Right lobe of liver (tissue), 4 donors: ENCODE results near the gene FBRSL1.

Experiments
- POLR2A ChIP-seq: fragments of 450-650 bp; IDR thresholded peaks from one replicate; pipeline ENCODE4 v1.6.1; 2017; ENCODE audit warnings: antibody characterized with exemption, mild to moderate bottlenecking
- TF ChIP-seq, protein P1 (sequence below), 4 donors: fragments of 200-600 bp in 3 of 4; fragments of 450-650 bp in 1 of 4; IDR thresholded peaks; one replicate each; pipeline versions ENCODE4 v1.5.1 to v1.8.0; 2016 to 2022; ENCODE audit warnings: antibody characterized with exemption in 4 of 4, mild to moderate bottlenecking in 2 of 4
- donor health status: DM: no; HTN: no; CAD: no.
- donor health status: DM: no; HTN: no; CAD: no.
- donor health status: DM: no; HTN: yes; CAD: no.

DNA sequence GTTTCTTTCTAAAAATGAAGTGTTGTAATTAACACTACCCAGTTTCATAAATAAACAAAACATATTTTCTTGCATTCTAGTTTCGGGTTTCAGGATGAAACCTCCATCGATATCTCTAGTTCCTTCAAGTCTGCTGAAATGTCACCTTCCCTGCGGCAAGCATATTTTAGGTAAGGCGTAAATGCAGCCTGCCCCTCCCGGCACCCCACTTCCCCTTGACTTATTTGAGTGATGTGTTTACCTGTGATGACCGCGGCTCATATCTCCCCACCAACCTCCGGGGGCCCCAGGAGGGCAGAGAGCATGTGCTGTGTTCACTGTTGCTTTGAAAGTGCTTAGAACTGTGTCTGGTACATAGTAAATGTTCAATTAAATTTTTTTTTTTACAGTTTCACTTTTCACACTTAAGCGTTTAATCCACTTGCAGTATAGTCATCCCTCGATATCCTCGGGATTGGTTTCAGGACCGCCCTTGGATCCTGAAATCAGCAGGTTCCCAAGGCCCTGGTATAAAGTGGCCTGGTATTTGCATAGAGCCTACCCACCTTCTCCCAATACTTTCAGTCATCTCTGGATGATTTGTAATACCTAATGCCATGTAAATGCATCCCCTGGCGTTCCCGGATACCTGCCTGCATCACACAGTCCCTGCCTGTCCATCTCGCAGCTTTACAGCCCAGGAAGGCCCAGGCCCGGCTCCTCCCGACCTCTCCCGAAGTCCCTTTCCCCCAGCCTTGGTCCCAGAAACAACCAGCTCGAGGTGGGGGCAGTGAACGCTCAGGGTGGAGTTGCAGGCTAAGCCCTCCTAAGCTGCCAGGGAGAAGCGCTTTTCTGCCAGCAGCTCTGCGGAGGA, 40.2 kb upstream of the FBRSL1 start:
- TF ChIP-seq, protein P1, sequence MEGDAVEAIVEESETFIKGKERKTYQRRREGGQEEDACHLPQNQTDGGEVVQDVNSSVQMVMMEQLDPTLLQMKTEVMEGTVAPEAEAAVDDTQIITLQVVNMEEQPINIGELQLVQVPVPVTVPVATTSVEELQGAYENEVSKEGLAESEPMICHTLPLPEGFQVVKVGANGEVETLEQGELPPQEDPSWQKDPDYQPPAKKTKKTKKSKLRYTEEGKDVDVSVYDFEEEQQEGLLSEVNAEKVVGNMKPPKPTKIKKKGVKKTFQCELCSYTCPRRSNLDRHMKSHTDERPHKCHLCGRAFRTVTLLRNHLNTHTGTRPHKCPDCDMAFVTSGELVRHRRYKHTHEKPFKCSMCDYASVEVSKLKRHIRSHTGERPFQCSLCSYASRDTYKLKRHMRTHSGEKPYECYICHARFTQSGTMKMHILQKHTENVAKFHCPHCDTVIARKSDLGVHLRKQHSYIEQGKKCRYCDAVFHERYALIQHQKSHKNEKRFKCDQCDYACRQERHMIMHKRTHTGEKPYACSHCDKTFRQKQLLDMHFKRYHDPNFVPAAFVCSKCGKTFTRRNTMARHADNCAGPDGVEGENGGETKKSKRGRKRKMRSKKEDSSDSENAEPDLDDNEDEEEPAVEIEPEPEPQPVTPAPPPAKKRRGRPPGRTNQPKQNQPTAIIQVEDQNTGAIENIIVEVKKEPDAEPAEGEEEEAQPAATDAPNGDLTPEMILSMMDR (IDR thresholded peaks at IDR 0.05), result no peak
- TF ChIP-seq POLR2A, result no peak
